GM12801 (cell line): ENCODE data around the gene RGS1.

Experiments
- CTCF ChIP-seq: IDR thresholded peaks from one replicate; pipeline ENCODE4 v1.5.1; 2011; ENCODE audit warnings: control low read depth; ENCODE audit not compliant: insufficient read length; ENCODE audit errors: extremely low read depth

Gene RGS1

DNA sequence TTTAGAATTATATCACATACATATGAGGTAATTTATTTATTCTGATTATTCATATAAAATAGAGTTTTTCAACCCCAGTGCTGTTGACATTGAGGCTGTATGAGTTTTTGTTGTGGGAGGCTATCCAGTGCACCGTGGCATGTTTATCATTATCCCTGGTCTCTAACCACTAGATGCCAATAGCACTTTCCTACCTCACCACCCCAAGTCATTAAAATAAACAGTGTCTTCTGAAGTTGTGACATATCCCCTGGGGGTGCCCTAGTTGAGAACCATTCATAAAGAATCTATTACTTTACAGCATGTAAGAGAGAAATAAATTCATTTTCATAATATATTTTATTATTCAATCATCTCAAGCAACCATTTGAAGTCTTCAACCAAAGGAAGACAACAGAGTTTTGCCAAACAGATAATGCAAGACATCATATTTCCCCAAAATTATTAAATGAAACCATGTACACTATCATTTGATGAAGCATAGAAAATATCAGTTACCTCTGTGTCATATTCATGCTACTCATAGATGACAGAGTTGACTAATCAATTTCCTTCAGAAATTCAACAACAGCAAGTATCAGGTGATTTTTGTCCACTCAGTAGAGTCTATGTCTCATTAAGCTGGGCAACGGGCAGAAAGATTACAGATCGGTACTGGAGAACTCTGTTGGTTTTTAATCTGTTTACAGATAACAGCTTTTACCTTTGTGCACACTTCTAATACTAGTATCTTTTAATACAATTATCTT lies 39.5 kb upstream of the RGS1 start:
- no peak for TF ChIP-seq CTCF

GRCh38 chr1:192538407-192539296 lies 36.9 kb upstream of the RGS1 start:
- no peak for TF ChIP-seq CTCF

DNA sequence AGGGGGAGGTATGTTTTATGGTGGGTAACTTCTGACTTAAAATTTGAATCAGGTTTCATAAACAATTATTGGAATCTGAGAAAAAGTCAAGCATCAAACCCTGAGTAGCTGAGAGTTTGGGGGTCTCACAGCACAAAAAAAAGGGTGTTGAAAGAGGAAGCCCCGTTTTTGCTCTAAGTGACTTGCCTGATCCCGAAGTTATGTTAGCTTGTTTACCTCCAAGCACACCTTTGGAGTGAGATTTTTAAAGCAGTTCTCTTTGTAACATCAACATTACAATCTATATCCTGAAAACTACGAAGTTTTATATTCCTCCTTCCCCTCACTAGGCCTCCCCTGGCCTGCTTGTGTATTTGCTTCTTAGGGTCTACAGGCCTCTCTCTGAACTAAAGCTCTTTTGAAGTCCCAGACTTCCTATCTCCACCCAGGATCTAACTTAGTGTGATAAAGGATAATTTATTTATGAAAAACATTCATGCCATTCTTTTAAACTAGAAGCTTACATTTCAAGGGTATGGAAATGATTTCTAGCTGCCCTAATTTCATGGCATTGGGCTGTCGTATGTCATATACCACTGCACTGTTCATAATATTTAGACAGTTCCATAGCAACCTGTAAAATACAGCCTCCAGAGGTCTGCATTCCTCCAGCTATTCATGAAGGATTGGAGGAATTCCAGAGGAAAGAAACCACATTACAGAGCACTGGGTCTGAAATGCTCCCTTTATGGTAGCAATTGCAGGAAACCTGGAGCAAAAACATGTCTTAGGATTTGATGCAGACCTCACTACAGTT lies 36.1 kb upstream of the RGS1 start:
- TF ChIP-seq CTCF: no peak

DNA sequence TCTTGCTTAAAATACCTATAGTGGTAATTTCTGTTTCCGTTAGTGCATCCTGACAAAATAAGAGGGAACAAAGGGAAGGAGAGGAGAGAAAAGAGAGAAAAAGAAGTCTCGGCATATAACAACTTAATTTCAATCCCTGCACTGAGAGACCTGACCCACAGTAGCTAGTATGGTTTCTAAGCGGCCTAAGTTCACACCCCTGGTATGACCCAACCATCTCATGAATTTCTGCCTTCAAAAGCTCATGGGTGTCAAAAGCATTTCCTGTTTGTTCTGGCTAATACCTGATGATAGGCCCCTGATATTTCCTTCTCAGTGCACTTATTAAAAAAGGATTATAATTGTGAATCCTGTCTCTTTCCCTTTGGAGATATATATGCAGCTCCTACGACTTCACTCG lies 32.1 kb upstream of the RGS1 start:
- TF ChIP-seq CTCF: no peak

DNA sequence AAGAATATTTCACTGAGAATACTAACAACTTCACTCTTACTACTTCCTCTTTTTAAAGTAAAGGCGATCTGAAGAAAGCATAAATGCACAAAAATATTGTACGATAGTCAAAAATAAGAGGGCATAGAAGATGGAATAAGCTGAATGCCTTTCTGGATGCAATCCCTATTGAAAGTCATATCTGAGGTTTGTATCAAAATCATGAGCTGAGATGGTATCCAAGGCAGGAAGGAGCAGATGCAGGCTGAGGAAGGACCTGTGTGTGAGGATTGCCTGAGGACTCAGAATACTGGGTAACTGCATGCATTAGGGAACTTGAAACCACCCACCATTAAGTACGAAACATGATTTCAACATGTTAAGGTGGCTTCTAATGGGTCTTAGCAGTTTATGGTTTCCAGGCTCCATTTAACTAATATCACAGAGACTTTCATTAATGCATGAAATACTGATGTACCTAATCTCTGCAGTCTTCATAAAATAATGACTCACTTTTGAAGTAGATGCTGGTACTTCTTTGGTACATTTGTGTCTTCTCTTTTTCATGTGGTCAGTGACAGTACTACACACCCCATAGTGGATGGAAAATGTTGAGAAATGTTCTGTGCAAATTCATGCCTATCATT lies 29.6 kb upstream of the RGS1 start:
- TF ChIP-seq CTCF: no peak

- no peak for TF ChIP-seq CTCF
Measured at GRCh38 chr1:192546596-192547190, 28.9 kb upstream of the RGS1 start.
